Measurements from ENCODE around the gene PLA2G4B. TPM values are rescaled to one million over a fixed set of nuclear protein-coding genes. Genes with fewer than 3 reads are reported as not detected.

Gene PLA2G4B
- total and polyA plus RNA-seq, 2 experiments from 2014 or later = 1.4 to 1.6 TPM

- TF ChIP-seq EZH2phosphoT487 (IDR thresholded peaks at IDR 0.05; ENCODE audit: insufficient read depth, low read depth) = no peak
- TF ChIP-seq EZH2 (IDR thresholded peaks at IDR 0.05; ENCODE audit: insufficient read depth, poor library complexity, severe bottlenecking) = no peak
- Histone ChIP-seq H3K27me3 (replicated peaks; ENCODE audit: insufficient read depth) (no peaks in the 10 kb centered on the region), H3K9ac (no peak overlapping the region), H3K79me2 (ENCODE audit: insufficient read depth) (no peaks in the 10 kb centered on the region), H4K20me1 (ENCODE audit: insufficient read depth) (no peaks in the 10 kb centered on the region), H3K36me3 (ENCODE audit: low read depth) (no peaks in the 10 kb centered on the region), H3F3A (ENCODE audit: insufficient read depth) (no peaks in the 10 kb centered on the region), H3K4me1 (ENCODE audit: insufficient read depth) (no peaks in the 10 kb centered on the region), H3K9me2 (ENCODE audit: insufficient read depth) (no peaks in the 10 kb centered on the region), H3K4me3 (no peak overlapping the region), H3K27ac (no peak overlapping the region), H3K4me2 (ENCODE audit: unreplicated experiment) (no peak overlapping the region), H2AFZ (no peak overlapping the region), H3K9me3 (ENCODE audit: low read depth) (no peaks in the 10 kb centered on the region)
- 85 to 88% methylated on average over 16 of the region's 16 CpGs for WGBS, 2 experiments (ENCODE audit: low coverage in 1 of 2, low lambda C conversion rate in 2 of 2, missing lambda C conversion rate in 2 of 2)
- DNase-seq = no peak
- in situ Hi-C loops (cut with MboI) = no loop called here
These were observed 1.3 kb downstream of the PLA2G4B start for GRCh38 chr15:41839781-41840491.

GRCh38 chr15:41840673-41841072 is 2.0 kb downstream of the PLA2G4B start:
- WGBS, 2 experiments (ENCODE audit: low coverage in 1 of 2, low lambda C conversion rate in 2 of 2, missing lambda C conversion rate in 2 of 2) = 84 to 85% methylated on average over 15 of the region's 15 CpGs
- no peaks in the 10 kb centered on the region for H3K36me3 ChIP-seq (ENCODE audit: low read depth)
- no peak for DNase-seq
- in situ Hi-C loops (cut with MboI) = no loop called here
- TF ChIP-seq EZH2phosphoT487 (IDR thresholded peaks at IDR 0.05; ENCODE audit: insufficient read depth, low read depth) (no peak), EZH2 (IDR thresholded peaks at IDR 0.05; ENCODE audit: insufficient read depth, poor library complexity, severe bottlenecking) (no peak)
- H3F3A ChIP-seq (ENCODE audit: insufficient read depth) = no peaks in the 10 kb centered on the region
- no peak overlapping the region for H3K27ac ChIP-seq
- H3K4me2 ChIP-seq (ENCODE audit: unreplicated experiment) = no peak overlapping the region
- no peak overlapping the region for H3K9ac ChIP-seq
- no peaks in the 10 kb centered on the region for H3K9me3 ChIP-seq (ENCODE audit: low read depth)
- H3K4me1 ChIP-seq (ENCODE audit: insufficient read depth) = no peaks in the 10 kb centered on the region
- no peaks in the 10 kb centered on the region for H3K9me2 ChIP-seq (ENCODE audit: insufficient read depth)
- no peaks in the 10 kb centered on the region for H3K79me2 ChIP-seq (ENCODE audit: insufficient read depth)
- no peaks in the 10 kb centered on the region for H4K20me1 ChIP-seq (ENCODE audit: insufficient read depth)
- H2AFZ ChIP-seq = no peak overlapping the region
- no peaks in the 10 kb centered on the region for H3K27me3 ChIP-seq (replicated peaks; ENCODE audit: insufficient read depth)
- no peak overlapping the region for H3K4me3 ChIP-seq

- no peak overlapping the region for H3K4me2 ChIP-seq (ENCODE audit: unreplicated experiment)
- no peaks in the 10 kb centered on the region for H3K9me3 ChIP-seq (ENCODE audit: low read depth)
- H4K20me1 ChIP-seq (ENCODE audit: insufficient read depth) = no peaks in the 10 kb centered on the region
- H3K4me3 ChIP-seq = no peak overlapping the region
- no peak overlapping the region for H2AFZ ChIP-seq
- H3K79me2 ChIP-seq (ENCODE audit: insufficient read depth) = no peaks in the 10 kb centered on the region
- 82 to 85% methylated on average over 9 to 10 of the region's 10 CpGs for WGBS, 2 experiments (ENCODE audit: low coverage in 1 of 2, low lambda C conversion rate in 2 of 2, missing lambda C conversion rate in 2 of 2)
- in situ Hi-C loops (cut with MboI) = no loop called here
- H3K9ac ChIP-seq = no peak overlapping the region
- no peaks in the 10 kb centered on the region for H3K27me3 ChIP-seq (replicated peaks; ENCODE audit: insufficient read depth)
- no peaks in the 10 kb centered on the region for H3K9me2 ChIP-seq (ENCODE audit: insufficient read depth)
- no peaks in the 10 kb centered on the region for H3F3A ChIP-seq (ENCODE audit: insufficient read depth)
- no peak for DNase-seq
- no peak overlapping the region for H3K27ac ChIP-seq
- H3K4me1 ChIP-seq (ENCODE audit: insufficient read depth) = no peaks in the 10 kb centered on the region
- H3K36me3 ChIP-seq (ENCODE audit: low read depth) = no peaks in the 10 kb centered on the region
- TF ChIP-seq EZH2 (IDR thresholded peaks at IDR 0.05; ENCODE audit: insufficient read depth, poor library complexity, severe bottlenecking) (no peak), EZH2phosphoT487 (IDR thresholded peaks at IDR 0.05; ENCODE audit: insufficient read depth, low read depth) (no peak)
These were observed 2.5 kb downstream of the PLA2G4B start for GRCh38 chr15:41841131-41841530.

GRCh38 chr15:41842229-41842628 is 3.6 kb downstream of the PLA2G4B start:
- in situ Hi-C loops (cut with MboI) = no loop called here
- no peak overlapping the region for H3K9ac ChIP-seq
- no peaks in the 10 kb centered on the region; the same call in 1 of the 2 replicates for H3K36me3 ChIP-seq (ENCODE audit: low read depth)
- H3K4me3 ChIP-seq = no peak overlapping the region
- no peak overlapping the region for H2AFZ ChIP-seq
- H3K79me2 ChIP-seq (ENCODE audit: insufficient read depth) = no peaks in the 10 kb centered on the region
- H3K4me1 ChIP-seq (ENCODE audit: insufficient read depth) = no peaks in the 10 kb centered on the region
- TF ChIP-seq EZH2 (IDR thresholded peaks at IDR 0.05; ENCODE audit: insufficient read depth, poor library complexity, severe bottlenecking) (no peak), EZH2phosphoT487 (IDR thresholded peaks at IDR 0.05; ENCODE audit: insufficient read depth, low read depth) (no peak)
- H3K27me3 ChIP-seq (replicated peaks; ENCODE audit: insufficient read depth) = no peaks in the 10 kb centered on the region
- H3K27ac ChIP-seq = no peak overlapping the region
- no peaks in the 10 kb centered on the region for H3K9me2 ChIP-seq (ENCODE audit: insufficient read depth)
- no peaks in the 10 kb centered on the region for H4K20me1 ChIP-seq (ENCODE audit: insufficient read depth)
- H3K9me3 ChIP-seq (ENCODE audit: low read depth) = no peaks in the 10 kb centered on the region
- H3K4me2 ChIP-seq (ENCODE audit: unreplicated experiment) = no peak overlapping the region
- WGBS, 2 experiments (ENCODE audit: low coverage in 1 of 2, low lambda C conversion rate in 2 of 2, missing lambda C conversion rate in 2 of 2) = 73 to 79% methylated on average over 12 of the region's 12 CpGs
- no peak for DNase-seq
- no peaks in the 10 kb centered on the region for H3F3A ChIP-seq (ENCODE audit: insufficient read depth)
